HG03103 (cell line): Measurements from ENCODE around the gene ENOX1.

Experiments used
- ATAC-seq: cut with Tn5 transposase; IDR thresholded peaks from one replicate; pipeline ENCODE4 v1.9.1; 2021; ENCODE audit warnings: low read depth; ENCODE audit not compliant: unreplicated experiment

The ENOX1 gene

GRCh38 chr13:43235028-43235427, 551.7 kb downstream of the ENOX1 start:
- ATAC-seq, result no peak

DNA sequence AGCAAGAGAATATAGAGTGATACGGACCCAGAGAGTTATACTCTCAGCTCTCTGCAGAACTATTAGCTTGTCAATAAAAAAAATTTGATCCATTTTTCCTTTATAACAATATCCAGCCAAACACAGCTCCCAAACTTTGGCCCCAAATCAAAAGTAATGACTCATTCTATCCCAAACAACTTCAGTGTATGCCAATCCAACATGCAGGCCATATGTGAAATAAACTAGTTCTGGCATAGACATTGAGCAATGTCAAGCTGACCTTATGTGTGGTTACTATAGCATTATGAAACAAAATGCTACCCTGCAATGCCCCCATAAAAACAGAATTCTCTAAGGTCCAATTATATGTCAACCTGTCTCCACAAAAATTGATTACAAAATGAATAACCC, 553.9 kb downstream of the ENOX1 start:
- ATAC-seq, result no peak

DNA sequence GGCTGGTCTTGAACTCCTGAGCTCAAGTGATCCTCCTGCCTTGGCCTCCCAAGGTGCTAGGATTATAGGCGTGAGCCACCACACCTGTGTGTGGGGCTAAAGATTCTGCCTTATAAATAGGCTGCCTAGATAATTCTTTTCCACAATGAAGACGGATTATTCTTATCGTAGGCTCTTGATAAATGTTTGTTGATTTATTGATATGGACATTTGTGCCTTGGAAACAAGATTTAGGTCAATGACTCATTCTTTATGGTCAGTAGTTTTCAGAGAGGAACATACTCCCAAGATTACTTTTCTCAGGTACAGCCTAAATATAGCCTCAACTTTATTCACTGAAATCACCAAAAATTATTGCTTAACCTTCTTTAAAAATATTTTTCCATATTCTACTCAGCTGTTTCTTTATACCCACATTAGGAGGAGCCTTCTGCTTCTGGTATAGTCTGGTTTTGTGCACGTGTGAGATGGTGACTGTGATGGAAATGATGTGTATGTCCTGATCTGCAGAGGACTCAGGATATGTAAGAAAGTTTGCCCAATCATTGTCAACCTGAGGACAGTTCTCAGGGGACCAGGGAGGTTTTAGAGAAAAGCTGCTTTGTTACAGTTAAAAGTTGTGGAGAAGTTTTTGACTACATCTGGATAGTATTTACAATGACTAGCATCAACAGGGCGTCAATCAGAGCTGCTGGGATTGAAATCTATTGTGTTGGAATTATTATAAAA, 554.5 kb downstream of the ENOX1 start:
- ATAC-seq, result no peak

- ATAC-seq, result no peak
Observed at GRCh38 chr13:43230989-43231388, 555.8 kb downstream of the ENOX1 start.

- no peak for ATAC-seq
Observed at GRCh38 chr13:43229506-43229905, 557.3 kb downstream of the ENOX1 start.

GRCh38 chr13:43227721-43228120, 559.1 kb downstream of the ENOX1 start:
- ATAC-seq, result no peak

- no peak for ATAC-seq
Observed at GRCh38 chr13:43223216-43223615, 563.6 kb downstream of the ENOX1 start.

DNA sequence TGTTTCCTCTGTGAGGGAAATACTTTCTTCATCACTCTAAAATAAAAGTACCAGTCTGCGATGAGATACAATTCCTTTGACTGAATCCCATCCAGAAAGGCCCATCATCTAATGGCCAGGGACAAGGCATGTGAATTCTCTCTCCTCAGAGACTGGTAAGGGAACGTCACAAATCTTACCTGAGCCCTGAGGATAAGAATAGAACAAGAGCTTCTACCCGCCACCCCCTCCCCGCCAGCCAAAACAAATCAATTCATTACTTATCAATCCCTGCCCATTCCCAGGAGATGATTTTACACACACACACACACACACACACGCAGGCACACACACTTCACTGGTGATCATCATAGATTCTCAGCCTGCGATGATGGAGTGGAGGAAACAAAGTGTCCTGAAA, 564.7 kb downstream of the ENOX1 start:
- ATAC-seq, result no peak

GRCh38 chr13:43221611-43222010, 565.2 kb downstream of the ENOX1 start:
- no peak for ATAC-seq

DNA sequence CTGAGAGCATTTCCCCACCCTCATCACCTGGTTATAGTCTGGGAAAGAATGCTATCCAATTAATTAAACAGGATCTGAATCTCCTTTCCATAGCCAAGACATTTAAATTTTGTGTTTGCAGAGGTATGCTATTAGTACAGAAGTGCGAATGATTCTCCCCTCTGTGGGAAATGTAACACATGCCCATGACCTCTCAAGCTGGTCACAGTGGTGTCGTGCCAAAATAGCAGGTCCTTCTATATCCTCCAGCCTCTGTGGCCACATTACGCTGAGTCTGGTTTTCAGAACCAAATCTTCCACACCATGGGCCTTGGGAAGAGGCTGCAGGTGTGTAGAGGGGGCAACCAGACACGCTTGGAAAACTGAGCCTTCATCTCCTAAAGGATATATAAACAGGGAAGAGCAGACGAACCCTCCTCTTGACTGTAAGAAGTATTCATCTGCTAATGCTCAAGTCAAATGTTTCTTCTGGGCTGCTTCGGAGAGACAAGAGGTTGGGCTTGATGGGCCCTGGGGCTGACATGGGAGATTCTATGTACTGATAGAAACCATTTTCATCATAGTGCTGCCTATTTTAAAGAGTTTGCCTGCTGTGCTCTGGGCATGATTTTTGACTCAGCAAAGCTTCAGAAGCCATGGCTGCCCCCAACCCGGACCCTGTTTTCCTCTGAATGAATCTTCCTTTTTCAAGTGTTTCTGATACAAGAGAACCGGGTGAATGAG, 565.7 kb downstream of the ENOX1 start:
- no peak for ATAC-seq

GRCh38 chr13:43214124-43214523, 572.6 kb downstream of the ENOX1 start:
- ATAC-seq, result no peak

DNA sequence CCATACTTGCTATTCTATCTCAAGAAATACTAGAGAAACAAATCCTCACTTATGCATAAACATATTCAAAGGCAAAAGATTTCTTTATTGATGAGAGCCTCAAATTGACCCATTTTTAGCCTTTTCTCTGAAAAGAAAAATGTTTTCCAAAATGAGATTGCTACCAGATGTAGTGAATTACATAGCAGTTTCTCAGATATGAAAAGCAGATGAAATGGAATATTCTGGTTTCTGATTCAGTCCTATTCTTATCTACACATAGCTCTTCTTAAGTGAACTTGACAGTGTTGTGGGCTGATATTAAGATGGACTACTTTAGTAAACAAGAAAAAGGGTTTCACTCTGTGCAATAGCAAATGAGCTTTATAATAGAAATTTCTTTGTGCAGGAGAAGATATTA, 579.9 kb downstream of the ENOX1 start:
- no peak for ATAC-seq

GRCh38 chr13:43205416-43205815, 581.4 kb downstream of the ENOX1 start:
- no peak for ATAC-seq

GRCh38 chr13:43204591-43204990, 582.2 kb downstream of the ENOX1 start:
- no peak for ATAC-seq

- ATAC-seq, result no peak
Observed at GRCh38 chr13:43203781-43204180, 583.0 kb downstream of the ENOX1 start.

DNA sequence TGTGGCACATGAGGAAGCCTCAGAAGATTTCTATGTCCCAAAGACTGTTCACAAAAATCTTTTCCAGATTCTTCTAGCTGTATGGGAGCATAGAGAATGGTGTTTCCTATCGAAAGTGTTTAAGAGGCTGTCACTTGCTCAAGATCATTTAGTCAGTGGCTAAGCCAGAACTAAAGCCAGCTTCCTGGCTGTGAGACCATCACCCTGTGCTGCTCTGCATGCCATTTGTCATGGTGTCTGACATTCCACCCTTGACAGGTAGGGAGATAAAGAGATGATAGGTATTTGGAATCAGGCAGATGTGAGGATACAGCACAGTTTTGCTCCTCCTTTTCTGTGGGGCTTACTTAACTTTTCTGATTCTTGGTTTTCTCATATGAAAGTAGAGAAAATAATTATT, 586.0 kb downstream of the ENOX1 start:
- no peak for ATAC-seq

DNA sequence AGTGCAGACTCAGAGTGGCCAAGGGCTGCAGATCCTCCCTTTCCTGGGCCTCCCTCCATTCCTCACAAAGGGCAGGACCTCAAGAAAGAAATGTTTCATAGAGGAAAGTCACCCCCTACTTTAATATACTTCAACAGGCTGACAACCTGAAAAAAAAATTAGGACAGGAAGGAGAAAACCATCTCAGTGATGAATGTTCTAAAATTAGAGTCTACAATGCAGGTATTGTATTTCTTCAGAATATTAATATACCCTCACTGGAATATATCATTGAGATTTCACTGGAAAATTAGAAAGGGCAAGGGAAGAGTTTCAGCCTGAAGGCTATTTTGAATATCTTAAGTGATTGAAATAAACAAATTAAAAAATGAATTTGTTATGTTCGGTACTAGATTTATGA, 586.5 kb downstream of the ENOX1 start:
- ATAC-seq, result no peak

DNA sequence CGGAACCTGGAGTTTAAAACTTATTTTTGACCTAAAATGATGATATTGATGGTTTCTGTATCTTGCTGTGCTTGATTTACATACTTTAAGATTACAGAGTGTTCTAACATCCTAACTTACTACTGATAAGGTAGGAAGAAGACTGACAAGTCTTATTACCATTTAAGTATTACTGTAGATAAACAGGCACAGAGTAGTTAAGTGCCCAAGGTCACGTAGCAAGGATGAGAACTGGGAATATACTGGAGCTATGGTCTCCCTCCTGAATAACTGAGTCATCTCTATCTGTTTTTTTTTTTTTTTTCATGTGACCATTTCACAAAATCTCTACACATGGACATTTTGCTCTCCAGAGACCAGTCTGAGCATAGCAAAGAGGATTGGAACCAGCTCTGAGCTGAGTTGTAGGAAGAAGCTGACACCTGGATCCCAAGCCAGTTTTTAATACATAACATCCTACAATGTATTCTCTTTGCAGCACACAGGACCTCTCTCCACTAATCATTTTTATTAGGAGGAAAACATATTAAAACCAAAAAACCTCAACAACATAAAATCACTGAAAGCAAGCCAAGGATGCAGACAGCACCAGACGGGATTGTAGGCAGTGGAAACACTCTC, 589.9 kb downstream of the ENOX1 start:
- ATAC-seq, result no peak

- no peak for ATAC-seq
Observed at GRCh38 chr13:43196086-43196621, 590.6 kb downstream of the ENOX1 start.

DNA sequence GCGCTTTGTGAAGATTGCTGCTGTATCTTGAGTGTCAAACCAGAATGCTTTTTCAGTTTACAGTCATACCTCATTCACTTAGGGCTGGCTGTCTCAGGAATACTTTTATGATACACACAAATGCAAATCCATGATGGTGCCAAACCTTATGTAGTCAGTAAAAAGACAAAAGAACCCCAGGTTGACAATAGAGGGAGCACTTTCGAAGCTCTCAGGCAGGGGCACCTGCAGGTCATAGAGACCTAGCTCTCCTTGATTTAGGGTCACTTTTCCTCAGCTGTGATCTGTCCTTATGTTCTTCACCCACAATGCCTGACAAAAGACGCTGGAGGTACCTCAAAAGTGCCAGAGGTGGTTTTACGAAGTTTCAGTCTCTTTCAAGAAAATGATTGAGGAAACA, 591.2 kb downstream of the ENOX1 start:
- ATAC-seq, result no peak

- no peak for ATAC-seq
Observed at GRCh38 chr13:43195112-43195511, 591.7 kb downstream of the ENOX1 start.
